Fibroblast of skin of abdomen (primary cell): ENCODE measurements around the gene ADGRA3. TPM values are rescaled to one million over a fixed set of nuclear protein-coding genes. Genes with fewer than 3 reads are reported as not detected.

ENCODE experiments used
- DNase-seq: peaks from one replicate; pipeline ENCODE4 v3.0.0-alpha.2; 2013
- polyA plus RNA-seq, 2 experiments: library from polyadenylated mRNA; unstranded; fragments of 120-200 nt; gene quantifications; one replicate each; pipeline ENCODE4 v1.2.1, GENCODE V29; 2013; ENCODE audit not compliant: insufficient read length in 2 of 2

The ADGRA3 gene, protein sequence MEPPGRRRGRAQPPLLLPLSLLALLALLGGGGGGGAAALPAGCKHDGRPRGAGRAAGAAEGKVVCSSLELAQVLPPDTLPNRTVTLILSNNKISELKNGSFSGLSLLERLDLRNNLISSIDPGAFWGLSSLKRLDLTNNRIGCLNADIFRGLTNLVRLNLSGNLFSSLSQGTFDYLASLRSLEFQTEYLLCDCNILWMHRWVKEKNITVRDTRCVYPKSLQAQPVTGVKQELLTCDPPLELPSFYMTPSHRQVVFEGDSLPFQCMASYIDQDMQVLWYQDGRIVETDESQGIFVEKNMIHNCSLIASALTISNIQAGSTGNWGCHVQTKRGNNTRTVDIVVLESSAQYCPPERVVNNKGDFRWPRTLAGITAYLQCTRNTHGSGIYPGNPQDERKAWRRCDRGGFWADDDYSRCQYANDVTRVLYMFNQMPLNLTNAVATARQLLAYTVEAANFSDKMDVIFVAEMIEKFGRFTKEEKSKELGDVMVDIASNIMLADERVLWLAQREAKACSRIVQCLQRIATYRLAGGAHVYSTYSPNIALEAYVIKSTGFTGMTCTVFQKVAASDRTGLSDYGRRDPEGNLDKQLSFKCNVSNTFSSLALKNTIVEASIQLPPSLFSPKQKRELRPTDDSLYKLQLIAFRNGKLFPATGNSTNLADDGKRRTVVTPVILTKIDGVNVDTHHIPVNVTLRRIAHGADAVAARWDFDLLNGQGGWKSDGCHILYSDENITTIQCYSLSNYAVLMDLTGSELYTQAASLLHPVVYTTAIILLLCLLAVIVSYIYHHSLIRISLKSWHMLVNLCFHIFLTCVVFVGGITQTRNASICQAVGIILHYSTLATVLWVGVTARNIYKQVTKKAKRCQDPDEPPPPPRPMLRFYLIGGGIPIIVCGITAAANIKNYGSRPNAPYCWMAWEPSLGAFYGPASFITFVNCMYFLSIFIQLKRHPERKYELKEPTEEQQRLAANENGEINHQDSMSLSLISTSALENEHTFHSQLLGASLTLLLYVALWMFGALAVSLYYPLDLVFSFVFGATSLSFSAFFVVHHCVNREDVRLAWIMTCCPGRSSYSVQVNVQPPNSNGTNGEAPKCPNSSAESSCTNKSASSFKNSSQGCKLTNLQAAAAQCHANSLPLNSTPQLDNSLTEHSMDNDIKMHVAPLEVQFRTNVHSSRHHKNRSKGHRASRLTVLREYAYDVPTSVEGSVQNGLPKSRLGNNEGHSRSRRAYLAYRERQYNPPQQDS (N-terminal part only)
- polyA plus RNA-seq (2013, experiment 1 of 2; ENCODE audit: insufficient read length): 27.5 TPM
- polyA plus RNA-seq (2013, experiment 2 of 2; ENCODE audit: insufficient read length): 27.6 TPM

DNA sequence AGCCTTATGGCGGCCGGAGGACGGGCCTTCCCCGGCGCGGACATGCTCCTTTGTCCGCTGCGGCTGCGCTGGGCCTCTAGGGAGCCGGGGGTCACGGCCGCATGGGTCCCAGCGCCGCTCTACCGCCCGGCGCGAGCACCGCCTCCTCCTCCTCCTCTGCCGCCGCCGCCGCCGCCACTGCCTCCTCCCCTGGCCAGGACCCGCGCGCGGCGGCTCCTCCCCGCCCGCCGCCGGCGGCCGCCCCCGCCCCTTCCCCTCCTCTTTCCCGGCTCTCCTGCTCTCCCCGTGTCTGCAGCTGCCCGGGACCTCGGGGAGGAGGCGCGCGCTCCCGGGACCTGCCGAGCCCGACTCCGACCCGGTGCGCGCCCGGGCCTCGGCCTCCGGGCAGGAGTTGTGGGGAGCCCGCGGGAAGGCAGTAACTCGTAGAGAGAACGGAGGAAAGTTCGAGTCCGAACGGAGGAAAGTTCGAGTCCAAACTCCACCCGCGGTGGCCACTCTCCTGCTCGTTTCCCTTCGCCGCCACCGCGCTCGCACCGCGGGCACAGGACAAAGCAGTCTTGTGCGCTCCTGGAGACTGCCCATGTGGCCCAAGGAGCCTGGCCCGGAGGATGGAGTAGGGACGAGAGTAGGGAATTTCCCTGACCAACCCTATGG is at the start of gene ADGRA3:
Gene ADGRA3 (minus strand): TSS at position 179 of the 654 bp plus-strand sequence. CDS start 282 bp downstream, outside the sequence.
- peak; percentile 81 for DNase-seq

DNA sequence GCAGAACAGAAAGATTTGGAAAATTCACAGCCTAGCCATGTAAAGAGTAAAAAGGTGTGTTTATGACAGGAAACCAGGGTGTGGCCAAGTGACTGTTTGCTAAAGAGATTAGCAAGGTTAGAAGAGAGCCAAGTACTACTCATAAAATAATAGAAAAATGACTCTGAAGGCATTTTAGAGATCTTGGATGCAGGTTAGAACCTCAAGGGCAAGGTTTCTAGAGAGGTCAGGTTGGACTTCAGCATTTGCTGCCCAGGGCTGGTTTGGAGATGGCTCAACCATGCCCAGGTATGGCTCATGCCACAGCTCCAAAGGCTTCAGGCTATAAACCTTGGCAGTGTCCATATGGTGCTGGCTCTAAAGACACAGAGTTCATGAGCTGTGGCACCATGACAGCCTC is 40.6 kb upstream of the ADGRA3 start:
- no peak for DNase-seq

DNA sequence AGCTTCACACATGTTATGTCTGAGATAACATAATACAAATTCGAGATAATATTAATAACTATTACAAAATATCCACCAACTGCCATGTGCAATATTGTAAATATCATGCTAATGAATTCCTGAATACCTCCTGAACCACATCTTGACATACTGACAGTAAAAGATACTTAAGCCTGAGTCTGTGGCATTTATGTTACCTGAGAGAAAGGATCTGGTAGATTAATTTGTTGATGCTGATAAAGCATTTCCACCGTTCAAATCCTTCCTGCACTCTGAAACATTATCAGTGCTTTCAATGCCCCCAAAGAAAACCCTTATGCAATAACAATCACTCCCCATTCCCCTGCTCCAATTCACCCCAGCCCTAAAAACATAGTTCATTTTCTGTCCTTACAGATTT is 38.8 kb upstream of the ADGRA3 start:
- no peak for DNase-seq

DNA sequence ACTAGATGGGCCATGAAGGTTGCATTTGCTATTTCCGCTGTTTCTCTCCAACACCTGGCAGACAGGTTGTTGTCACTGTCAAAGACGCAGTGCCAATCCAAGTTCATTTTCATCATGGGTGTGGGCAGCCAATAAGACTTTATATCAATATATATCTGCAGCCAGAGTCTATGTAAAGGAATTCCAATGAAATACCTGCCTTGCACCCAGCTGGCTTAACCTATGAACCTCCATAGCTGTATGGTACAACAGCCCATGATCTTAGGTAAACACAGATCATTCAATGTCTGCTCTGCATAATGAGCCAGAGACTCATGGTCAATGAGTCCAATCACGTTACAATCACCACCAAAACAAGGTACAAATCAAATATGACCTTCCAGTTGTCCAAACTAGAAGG is 37.7 kb upstream of the ADGRA3 start:
- DNase-seq: no peak

DNA sequence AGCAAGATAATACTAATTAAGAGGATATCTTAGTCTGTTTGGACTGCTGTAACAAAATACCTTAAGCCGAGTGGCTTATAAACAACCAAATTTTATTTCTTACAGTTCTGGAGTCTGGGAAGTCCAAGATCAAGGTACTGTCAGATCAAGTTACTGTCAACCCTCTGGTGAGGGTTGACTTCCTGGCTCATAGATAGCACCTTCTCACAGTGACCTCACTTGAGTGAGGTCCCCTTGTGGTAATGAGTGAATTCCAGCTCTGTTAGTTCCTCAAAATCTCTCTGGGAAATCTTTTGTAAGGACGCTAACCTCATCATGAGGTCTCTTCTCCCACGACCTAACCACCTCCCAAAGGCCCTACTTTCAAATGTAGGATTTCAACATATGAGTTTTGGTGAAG is 36.9 kb upstream of the ADGRA3 start:
- DNase-seq: no peak

DNA sequence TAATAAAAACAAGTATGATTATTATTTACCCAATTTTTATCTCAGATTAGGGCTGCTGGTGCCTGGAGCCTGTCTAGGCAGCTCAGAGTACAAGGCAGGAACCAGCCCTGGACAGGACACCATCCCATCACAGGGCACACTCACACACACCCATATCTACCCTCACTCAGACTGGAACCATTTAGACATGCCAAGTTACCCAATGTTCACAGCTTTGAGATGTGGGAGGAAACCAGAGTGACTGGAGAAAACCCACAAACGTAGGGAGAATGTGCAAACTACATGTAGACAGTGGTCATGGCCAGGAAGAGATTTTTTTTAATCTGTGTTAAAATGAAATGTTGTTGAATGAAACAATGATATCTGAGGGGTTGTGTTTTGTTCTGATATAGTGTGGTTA is 35.7 kb upstream of the ADGRA3 start:
- no peak for DNase-seq

DNA sequence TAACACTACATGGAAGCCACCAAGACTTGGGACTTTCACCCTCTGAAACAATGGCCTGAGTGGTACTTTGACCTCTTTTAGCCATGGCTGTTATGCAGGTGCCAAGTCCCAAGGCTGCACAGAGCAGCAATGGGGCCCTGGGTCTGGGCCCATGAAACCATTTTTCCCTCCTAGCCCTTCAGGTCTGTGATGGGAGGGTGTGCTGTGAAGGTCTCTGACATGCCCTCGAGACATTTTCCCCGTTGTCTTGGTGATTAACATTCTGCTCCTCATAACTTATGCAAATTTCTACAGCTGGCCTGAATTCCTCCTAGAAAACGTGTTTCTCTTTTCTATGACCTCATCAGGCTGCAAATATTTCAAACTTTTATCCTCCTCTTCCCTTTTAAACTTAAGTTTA is 30.4 kb upstream of the ADGRA3 start:
- no peak for DNase-seq

DNA sequence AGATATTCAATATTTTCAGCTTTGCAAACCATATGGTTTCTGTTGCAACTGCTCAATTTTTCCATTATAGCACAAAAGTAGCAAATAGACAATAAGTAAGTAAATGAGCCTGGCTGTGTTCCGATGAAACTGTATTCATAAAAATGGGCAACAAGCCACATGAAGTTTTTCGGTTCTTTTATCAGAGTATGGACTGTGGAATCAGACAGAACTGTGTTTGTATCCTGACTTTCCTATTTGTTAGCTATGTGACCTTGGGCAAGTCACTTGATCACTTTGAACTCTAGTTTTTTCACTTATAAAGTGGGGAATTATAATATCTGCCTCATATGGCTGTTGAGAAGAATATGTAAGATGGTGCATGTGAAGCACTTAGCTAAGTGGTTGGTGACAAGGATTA is 23.4 kb upstream of the ADGRA3 start:
- DNase-seq: no peak

DNA sequence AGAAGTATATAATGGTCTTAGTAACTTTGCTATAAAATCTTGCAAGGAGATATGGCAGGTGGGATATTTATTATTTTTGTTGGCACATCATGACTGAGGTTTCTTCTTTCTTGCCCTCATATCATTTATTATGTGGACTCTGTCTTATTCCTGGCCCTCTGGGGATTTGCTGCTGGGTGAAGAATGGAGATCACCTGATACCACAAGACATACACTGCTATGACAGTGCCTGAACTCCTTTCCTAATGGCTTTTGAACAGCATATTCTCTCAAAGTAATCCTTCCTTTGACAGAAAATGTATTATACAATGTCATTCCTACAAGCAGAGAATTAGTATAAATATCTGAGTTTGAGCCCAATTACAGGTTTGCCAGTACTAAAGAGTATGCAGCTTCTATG is 22.0 kb upstream of the ADGRA3 start:
- DNase-seq: no peak

DNA sequence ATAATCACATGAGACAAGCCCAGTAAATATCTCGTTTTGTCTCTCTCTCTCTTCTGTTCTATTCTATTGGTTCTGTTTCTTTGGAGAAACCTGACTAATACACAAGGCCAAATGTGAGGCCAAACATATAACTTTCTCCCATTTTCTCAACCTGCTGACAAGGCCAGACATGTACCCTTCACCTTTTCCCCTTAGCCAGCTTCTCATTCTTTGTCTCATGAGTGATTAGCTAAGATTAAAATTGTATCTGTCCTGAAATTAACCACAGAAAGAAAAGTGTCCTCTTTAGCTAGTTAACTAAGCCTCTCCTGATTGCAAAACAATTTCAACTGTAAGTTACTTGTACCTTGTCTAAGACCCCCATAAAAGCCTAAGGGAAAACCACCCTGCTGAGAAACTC is 18.5 kb upstream of the ADGRA3 start:
- no peak for DNase-seq

DNA sequence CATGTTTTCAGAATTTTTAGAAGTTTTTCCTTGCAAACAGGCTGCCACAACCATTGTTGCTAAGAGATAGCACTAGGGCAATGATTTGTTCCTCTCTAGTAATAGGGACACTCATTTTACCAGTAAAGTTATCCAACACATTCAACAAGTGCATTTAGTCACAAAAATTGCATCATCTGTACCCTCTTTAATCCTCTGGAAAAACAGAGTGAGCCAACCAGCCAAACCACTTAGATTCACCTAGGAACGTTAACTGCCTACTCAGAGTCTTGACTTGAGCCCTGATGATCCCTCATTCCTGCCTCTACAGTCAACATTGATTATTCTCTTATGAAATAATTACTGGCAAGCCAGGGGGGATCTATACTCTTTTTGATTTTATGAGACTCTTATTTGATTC is 17.0 kb upstream of the ADGRA3 start:
- DNase-seq: no peak

DNA sequence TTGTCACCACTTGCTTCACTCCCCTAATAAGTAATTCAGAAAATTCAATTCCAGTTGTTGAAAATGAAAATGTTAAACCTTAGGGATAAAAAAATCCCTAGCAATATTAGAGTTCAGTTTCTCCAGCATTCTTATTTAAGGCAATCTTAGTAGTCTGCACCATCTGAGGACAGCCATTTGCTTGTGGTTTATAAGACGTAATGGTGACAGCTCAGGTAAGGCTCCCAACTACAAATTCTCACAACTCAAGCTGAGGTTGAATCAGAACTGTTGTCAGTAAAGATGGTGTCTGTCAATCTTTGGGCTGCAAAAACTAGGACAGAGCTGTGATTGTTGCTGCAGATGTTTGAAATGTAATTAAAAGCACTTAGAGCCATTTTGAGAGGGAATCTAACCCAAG is 16.3 kb upstream of the ADGRA3 start:
- no peak for DNase-seq

DNA sequence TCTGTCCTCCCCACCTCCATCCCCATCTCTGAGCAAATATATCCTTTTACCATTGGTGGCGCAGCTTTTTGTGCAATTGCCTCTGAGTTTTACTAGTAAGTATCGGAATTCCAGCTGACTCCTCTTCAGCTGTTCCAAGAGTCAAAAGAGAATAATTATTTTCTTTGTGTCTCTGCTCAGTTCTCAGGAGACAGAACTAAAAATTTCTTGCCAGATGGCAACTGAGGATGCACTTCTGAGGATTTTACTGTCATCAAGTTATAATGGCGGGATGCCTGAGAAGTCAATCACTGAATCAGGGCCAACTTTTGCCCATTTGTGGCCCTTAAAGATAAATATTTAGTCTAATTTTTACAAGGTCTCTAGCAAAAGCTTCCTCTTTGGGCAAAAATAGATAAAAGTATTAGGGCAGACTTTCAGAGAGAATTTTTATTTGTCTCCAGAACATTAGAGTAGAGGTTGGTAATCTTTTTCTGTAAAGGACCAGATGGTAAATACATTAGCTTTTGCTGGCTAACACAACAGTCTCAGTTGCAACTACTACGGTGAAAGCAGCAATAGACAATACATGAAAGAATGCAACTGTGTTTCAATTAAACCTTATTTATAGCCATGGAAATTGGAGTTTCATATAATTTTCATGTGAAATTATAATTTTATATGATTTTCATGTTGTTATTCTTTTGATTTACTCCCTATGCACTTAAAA is 15.6 kb upstream of the ADGRA3 start:
- DNase-seq: no peak

DNA sequence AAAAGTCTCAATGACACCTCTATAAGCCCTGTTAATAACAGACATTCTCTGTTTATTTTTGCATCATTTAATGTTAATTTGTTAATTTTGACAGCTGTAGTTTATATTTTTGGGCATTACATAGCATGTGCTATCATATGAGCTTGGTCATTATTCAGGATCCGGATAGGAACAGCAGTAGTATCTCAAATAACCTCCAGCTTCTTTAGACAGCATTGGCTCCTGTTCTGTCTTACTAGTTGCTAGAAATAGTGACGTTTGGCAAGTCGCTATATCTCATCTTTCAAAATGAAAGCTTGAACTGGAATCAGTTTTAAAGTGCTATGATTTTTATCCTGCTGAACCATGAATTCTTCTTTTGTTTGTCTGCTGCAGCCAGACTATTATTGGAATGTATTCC is 9.0 kb upstream of the ADGRA3 start:
- no peak for DNase-seq

DNA sequence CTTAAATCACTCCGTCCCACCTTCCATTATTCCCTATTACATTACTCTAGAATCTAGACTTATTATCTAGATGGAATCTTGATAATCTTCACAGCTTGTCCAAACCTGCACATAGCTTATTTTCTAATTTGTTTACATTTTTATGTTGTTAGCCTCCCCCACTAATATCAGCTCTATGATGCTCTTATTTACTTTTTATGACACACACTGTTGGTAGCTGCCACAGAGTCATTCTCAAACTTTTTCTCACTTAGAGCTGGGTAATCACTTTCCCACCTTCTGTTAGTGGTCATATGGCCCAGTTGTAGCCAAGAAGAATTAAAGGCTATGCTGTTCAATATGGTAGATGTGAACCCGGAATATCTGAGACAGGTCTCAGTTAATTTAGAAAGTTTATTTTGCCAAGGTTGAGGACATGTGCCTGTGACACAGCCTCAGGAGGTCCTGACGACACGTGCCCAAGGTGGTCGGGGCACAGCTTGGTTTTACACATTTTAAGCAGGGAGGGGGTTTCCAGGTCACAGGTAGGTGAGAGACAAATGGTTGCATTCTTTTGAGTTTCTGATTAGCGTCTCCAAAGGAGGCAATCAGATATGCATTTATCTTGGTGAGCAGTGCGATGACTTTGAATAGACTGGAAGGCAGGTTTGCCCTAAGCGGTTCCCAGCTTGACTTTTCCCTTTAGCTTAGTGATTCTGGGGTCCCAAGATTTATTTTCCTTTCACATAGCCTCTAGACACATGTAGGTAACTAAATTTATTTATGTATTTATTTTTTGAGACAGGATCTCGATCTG is 7.0 kb upstream of the ADGRA3 start:
- DNase-seq: no peak

DNA sequence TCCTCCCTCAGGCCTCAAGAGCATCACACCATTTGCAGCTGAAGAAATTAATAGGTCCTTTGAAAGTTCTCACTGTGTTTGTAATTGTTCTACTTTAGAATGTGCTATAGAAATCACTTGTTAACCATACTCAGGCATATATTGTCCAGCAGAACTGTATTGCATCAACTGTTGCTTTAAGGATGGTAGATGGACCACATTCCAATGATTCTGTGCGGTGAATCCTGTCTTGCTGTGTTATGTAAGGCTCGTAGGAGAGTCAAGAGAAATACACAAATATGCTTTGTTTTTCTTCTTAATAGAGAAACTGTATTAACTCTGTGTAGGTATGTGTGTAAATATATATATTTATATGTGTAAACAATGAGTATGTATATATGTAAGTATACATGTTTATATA is 6.3 kb upstream of the ADGRA3 start:
- DNase-seq: no peak

DNA sequence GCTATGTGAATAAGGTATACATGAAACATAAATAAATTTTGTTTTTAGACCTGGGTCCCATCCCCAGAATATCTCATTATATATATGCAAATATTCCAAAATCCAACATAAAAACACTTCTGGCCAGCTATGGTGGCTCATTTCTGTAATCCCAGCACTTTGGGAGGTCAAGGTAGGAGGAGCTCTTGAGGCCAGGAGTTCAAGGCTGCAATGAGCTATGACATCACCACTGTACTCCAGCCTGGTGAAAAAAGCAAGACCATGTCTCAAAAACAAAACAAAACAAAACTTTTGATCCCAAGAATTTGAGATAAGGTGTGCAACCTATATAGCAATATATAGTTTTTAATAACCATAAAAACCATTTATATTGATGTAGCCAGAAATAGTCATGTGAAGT is 5.4 kb upstream of the ADGRA3 start:
- DNase-seq: no peak

DNA sequence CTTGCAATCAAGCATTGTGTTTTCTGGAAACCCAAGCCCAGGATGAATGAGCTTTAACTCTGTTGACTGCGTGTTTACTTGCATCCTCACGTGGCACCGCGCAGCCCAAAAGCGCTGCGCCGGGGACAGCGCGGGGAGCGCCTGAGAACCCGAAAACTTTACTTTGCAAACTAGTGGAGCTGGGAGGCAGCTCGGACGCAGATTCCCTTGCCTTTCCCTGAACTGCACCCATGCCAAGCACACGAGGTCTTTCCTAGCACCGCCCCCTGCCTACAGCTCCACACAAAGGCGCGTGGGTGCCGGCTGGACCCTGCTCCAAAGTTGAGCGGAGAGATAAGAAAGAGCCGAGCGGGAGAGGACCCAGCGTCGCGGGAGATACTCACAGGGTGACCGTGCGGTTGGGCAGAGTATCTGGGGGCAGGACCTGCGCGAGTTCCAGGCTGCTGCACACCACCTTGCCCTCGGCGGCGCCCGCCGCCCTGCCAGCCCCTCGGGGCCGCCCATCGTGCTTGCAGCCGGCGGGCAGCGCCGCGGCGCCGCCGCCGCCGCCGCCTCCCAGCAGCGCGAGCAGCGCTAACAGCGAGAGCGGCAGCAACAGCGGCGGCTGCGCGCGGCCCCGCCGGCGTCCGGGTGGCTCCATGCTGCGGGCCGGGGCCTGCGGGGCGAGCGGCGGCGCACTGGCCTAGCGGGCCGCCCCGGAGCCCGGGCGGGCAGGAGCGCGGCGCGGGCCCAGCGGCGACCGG is 550 bp downstream of the ADGRA3 start:
- DNase-seq: peak; percentile 71

DNA sequence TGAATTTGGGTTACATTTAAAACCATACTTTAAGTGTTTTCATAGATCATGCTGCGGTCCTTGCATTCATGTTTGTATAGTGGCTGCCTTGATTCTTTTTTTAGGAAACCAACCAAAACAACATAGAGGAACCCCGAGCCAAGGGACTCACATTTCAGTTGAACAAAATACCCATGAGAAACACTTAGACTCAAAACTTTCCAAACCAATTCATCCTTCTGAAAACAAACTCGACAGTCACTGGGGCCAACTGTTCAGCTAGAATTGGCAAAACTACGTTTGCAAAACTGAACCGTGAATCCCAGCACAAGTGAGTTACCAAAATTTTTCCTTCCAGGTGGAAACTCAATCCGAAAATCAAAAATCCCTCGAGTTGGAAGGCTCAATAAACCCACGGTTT is 1.4 kb downstream of the ADGRA3 start:
- no peak for DNase-seq

DNA sequence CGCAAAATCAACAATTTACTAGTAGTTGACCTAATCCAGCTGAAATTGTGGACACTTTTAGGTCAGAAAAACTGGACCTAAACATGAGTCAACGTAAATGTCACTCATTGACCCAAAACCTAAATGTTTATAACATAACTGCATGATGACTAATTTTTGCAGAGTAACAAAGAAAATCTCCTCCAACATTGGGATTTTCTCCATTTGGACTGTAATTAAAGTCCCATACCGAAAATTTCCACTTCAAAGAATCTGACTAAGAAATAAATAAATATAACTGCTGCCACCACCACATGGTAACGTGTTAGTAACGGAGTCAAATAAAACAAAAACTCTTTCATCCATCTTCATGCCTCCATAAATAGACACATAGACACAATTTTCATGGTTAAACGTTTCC is 1.9 kb downstream of the ADGRA3 start:
- DNase-seq: peak; percentile 55
